COLO668 (cell line): Measurements from ENCODE around the gene DMD.
"Not testable (repeated sequence)": the region's sequence is repeated elsewhere in the genome, so short reads cannot be mapped to it uniquely, and the experiment has no call there.

ENCODE experiments used
- DNase-seq: peaks from one replicate; lab custom pipeline; 2025; ENCODE audit not compliant: unreplicated experiment; lab: John Stamatoyannopoulos, UW

DMD gene

GRCh38 chrX:31377821-31378220 lies 1833.5 kb downstream of the DMD start:
- DNase-seq, result not testable (repeated sequence)

GRCh38 chrX:31376408-31377022 lies 1834.8 kb downstream of the DMD start:
- DNase-seq, result no peak

- no peak for DNase-seq
Observed at GRCh38 chrX:31374786-31375185, 1836.6 kb downstream of the DMD start.

DNA sequence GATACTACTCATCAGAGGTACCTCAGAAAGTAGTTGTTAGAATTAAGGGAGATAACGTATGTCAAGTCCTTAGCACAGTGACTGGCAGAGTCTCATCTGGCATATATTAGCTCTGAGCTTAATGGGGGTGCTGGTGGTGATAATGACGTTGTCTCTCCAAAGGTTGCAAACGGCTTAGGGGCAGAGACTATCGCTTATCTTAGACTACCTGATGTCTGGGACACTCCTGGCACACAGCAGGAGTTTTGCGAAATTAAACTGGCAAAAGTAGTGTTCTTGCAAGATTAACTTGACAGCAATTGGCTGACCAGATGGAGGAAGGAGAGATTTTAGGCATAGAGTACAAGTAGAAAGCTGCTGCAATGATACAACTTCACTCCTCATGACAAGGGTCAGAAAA lies 1839.4 kb downstream of the DMD start:
- no peak for DNase-seq

DNA sequence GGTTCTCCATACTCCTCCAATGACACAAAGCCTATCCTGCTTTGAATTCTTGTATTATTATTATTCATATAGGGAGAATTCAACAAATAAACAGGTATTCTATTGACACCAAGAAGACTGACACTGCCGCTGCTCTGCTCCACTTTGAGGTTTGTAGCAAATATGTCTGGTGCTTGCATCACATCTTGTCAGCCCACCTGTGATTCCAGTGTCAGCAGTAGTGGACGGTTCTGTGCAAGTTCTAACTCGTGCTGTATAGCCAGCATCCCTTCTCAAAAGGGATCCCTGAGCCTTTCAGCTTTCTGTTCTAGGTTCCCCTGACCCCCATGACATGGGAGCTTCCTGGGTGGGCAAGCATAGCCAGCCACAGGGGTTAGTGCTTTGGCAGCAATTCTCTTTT lies 1843.5 kb downstream of the DMD start:
- no peak for DNase-seq

- DNase-seq, result no peak
Observed at GRCh38 chrX:31366041-31366440, 1845.3 kb downstream of the DMD start.

DNA sequence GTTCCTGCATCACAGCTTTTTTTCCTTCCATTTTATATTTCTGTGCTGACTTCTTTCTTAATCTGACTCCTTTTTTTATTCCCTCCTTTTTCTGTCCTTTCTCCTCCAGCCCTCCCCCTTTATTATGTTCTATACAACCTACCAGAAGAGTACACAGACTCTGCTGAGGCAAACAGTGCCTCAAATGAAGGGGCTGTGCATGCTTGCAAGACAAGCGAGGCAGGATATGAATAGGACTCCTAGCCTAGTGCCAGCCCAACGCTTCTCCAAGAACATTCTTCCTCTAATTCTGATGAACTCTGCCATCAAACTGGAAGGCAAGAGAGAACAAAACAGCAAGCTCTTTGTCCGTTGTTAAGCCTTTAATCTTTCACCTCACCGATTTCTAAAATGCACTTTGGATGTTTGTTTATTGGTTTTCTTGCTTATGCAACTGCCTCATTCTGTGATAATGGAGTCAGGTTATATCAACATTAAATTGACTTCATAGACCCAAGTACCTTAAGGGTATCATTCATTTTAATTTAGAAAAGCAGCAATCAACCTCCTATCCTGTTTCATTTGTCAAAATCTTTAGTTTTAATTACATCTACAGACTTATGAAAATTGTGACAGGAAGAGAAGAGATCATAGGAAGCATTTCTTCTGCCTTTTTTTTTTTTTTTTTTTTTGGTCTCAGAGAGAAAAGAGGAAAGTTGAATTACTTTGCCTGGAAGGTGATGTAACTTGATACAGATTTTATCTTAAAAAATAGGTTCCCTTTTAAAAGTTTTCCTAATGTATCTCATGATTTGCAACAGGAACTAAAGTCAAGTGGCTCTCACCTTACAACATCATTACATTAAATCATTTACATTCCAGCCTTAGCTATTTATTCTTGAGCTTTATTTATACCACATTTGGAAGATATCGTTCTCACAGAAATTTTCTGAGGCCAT lies 1854.8 kb downstream of the DMD start:
- DNase-seq, result no peak

- no peak for DNase-seq
Observed at GRCh38 chrX:31355206-31355955, 1856.0 kb downstream of the DMD start.

DNA sequence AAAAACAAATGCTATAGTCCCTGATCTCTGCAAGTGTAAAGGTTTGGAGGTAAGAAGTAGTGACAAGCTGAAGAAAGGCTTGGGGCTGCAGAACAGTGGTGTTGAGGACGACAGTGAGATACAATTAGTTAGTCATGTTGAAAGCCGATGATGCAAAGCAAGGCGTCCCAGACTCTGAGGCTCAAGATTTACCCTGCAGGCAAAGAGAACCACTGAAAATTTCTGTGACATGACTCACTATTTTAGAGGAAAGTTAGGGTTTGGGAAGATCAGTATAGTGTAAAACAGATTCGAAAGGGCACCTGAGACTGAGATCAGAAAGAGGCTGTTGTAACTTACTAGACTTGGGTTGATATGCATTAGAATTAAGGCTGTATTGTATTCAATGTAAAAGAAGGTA lies 1858.3 kb downstream of the DMD start:
- DNase-seq, result no peak

GRCh38 chrX:31350808-31351074 lies 1860.6 kb downstream of the DMD start:
- no peak for DNase-seq

DNA sequence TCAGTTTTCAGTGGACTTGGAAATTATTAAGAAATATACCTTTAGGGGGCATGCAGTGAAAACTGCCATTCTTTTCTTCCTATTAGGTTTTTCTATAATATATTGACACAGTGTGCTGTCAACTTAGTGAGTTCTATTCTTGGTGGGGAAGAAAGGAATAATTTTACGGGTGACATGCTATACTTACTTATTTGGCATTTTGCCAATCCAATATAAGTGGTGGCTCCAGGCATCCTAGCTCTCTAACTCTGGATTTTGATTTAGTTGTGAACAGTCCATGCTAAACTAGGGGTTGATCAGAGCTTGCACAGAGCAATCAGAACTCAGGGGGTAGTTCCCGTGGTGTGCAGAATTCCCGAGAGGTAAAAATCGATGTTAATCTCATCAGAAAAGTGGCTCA lies 1861.8 kb downstream of the DMD start:
- DNase-seq, result no peak

- DNase-seq, result no peak
Observed at GRCh38 chrX:31340587-31340986, 1870.8 kb downstream of the DMD start.

DNA sequence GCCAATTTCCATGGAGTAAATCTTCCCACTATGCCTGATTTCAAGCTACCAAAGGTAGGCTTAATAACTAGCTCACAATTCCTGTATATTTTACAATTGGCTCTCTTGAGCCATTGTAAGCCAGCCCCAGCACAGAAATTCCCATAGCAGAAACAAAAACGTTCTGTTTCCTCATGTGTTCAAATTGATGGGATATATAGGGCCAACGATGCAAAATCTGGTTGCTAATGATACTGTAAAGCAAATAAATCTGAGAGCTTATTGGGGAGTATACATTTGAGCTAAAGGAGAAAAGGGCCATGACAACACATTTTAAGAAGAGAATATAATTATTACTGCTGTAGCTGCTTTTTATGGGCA lies 1872.4 kb downstream of the DMD start:
- DNase-seq, result no peak

DNA sequence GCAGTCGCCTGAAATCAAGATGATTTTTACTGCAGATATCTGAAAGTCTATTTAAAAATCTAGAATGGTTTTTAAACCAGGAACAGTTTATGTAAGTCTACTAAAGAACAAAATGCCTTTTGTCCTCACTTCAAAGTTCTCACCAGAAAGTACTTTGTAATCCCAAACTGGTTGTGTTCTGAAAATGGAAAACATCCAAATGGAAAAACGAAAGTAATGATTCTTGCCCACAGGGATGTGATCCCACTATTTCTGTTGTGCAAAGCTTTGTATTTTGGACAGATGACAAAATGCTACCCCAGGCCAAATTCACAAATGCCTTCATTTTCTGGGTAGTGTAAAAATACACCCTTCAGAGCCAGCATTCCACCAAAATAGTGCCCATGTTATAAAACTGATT lies 1874.0 kb downstream of the DMD start:
- no peak for DNase-seq

- DNase-seq, result no peak
Observed at GRCh38 chrX:31336419-31336818, 1874.9 kb downstream of the DMD start.

GRCh38 chrX:31334997-31335396 lies 1876.4 kb downstream of the DMD start:
- no peak for DNase-seq

DNA sequence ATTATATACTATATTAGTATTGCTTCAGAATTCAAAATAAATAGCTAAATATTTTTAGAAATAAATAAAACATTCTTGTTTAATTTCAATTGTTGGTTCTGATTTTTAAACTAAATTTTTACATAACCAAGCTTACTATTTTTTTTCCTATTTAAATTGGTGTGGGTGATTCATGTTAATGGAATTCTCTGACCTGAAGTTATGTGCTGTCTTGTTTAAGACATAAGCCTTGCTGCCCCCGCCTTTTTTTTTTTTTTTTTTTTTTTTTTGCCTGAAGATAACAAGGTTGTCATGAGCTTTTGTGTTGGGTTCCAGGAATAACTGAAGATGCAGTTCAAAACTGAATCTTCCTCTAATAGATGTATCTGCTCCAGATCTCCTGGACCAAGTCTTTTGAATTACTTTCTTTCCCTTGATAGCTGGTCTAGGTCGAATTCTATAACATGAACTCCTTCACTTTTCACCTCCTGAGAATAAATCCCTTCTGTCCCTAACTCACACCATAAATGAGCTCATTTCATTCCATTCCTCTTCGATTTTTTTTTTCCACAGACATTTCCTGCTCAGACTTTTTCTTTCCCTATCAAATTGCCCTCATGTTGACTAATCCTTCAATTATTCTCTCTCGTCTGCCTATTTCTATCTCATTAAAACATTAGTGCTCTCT lies 1878.1 kb downstream of the DMD start:
- DNase-seq, result no peak

- DNase-seq, result no peak
Observed at GRCh38 chrX:31331928-31332327, 1879.4 kb downstream of the DMD start.

- no peak for DNase-seq
Observed at GRCh38 chrX:31331015-31331414, 1880.3 kb downstream of the DMD start.

GRCh38 chrX:31329298-31329697 lies 1882.1 kb downstream of the DMD start:
- DNase-seq, result no peak

DNA sequence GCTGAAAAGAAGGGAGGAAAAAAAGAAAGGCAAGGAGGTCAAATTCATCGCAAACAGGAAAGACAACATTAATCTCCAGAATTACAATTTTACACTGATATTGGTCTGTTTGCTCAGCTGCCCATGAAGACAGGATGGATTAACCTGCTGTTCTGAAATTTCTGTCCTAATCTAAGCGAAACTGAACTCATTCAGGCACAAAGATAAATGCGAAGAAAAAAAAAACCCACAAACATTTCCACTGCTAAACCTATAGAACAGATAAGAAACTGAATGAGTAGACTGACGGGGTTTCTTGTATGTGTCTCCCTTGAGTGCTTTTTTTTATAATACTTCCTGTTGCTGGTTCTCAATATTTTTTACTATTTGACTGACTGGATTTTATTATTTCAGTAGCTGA lies 1887.7 kb downstream of the DMD start:
- DNase-seq, result no peak

- DNase-seq, result no peak
Observed at GRCh38 chrX:31320740-31321139, 1890.6 kb downstream of the DMD start.
